Cardiac fibroblast (primary cell): ENCODE results near the gene CCR9.
"Not testable (repeated sequence)": the region's sequence is repeated elsewhere in the genome, so short reads cannot be mapped to it uniquely, and the experiment has no call there.

Source experiments
- DNase-seq, 2 donors: peaks; one replicate each; pipeline versions ENCODE4 v3.0.0 to v3.0.0-alpha.2; 2010; ENCODE audit warnings: low read depth in 2 of 2
- H3K4me3 ChIP-seq, 2 donors: replicated peaks in 1 of 2; 1 replicate in 1 of 2; 2 replicates in 1 of 2; pipeline ENCODE4 v1.5.1; 2011; ENCODE audit warnings: low read depth in 2 of 2, low read length in 2 of 2, mild to moderate bottlenecking in 2 of 2, moderate library complexity in 1 of 2
- TF ChIP-seq, protein P1 (sequence below): IDR thresholded peaks from one replicate; pipeline ENCODE4 v1.5.1; 2011; ENCODE audit warnings: low read depth, mild to moderate bottlenecking, low read length, inconsistent platforms

Gene CCR9

DNA sequence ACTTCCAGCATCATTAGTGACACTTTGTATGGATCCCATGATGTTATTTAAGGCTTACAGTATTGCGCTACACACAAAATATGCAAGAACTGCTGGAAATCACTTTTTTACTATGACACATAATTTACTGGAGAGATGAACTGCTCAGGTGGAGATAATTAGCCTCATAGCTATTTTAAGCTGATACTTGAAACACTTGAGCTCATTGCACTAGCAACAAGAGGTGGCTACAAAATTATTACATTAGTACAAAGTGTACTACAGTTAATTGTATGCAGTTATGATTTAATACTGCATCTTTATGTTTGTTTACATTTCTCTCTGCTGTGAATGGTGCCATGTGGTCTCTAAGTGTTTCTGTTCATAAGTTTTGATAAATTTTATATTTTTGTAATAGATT is 38.0 kb upstream of the CCR9 start:
- H3K4me3 ChIP-seq, result no peak overlapping the region
- TF ChIP-seq, protein P1, sequence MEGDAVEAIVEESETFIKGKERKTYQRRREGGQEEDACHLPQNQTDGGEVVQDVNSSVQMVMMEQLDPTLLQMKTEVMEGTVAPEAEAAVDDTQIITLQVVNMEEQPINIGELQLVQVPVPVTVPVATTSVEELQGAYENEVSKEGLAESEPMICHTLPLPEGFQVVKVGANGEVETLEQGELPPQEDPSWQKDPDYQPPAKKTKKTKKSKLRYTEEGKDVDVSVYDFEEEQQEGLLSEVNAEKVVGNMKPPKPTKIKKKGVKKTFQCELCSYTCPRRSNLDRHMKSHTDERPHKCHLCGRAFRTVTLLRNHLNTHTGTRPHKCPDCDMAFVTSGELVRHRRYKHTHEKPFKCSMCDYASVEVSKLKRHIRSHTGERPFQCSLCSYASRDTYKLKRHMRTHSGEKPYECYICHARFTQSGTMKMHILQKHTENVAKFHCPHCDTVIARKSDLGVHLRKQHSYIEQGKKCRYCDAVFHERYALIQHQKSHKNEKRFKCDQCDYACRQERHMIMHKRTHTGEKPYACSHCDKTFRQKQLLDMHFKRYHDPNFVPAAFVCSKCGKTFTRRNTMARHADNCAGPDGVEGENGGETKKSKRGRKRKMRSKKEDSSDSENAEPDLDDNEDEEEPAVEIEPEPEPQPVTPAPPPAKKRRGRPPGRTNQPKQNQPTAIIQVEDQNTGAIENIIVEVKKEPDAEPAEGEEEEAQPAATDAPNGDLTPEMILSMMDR, result no peak
- DNase-seq, result no peak

DNA sequence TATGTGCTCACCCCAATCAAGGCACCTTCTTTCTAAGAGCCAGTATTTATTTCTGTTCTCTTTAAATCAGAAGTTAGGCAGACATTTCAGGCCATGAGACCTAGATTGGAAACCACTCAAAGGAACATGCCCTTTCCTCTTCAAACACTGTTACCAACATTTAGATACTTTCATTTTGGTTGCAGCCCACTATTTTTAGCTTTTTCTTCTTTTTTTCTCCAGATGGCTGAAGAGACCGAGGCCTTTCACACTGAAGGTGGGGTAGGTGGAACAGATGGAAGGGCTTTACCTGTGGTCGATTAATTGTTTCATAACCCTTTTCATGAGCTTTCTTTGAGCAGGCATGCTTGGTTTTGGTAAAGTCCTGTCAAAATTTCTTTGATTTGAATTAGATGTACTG is 33.5 kb upstream of the CCR9 start:
- DNase-seq, result no peak
- TF ChIP-seq, protein P1, result no peak
- H3K4me3 ChIP-seq, result no peak overlapping the region

DNA sequence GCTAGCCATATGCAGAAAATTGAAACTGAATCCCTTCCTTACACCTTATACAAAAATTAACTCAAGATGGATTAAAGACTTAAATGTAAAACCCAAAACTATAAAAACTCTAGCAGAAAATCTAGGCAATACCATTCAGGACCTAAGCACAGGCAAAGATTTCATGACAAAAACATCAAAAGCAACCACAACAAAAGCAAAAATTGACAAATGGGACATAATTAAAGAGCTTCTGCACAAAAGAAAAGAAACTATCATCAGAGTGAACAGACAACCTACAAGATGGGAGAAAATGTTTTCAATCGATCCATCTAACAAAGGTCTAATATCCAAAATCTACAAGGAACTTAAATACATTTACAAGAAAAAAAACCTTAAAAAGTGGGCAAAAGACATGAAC is 30.0 kb upstream of the CCR9 start:
- not testable (repeated sequence) for DNase-seq, H3K4me3 ChIP-seq

DNA sequence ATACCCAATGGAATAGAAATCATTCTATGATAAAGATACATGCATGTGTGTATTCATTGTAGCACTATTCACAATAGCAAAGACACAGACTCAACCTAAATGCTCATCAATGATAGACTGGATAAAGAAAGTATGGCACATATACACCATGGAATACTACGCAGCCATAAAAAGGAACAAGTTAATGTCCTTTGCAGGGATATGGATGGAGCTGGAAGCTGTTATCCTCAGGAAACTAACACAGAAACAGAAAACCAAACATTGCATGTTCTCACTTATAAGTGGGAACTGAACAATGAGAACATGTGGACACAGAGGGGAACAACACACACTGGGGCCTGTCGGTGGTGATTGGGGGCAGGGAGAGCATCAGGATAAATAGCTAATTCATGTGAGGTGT is 29.3 kb upstream of the CCR9 start:
- DNase-seq, H3K4me3 ChIP-seq: not testable (repeated sequence)

DNA sequence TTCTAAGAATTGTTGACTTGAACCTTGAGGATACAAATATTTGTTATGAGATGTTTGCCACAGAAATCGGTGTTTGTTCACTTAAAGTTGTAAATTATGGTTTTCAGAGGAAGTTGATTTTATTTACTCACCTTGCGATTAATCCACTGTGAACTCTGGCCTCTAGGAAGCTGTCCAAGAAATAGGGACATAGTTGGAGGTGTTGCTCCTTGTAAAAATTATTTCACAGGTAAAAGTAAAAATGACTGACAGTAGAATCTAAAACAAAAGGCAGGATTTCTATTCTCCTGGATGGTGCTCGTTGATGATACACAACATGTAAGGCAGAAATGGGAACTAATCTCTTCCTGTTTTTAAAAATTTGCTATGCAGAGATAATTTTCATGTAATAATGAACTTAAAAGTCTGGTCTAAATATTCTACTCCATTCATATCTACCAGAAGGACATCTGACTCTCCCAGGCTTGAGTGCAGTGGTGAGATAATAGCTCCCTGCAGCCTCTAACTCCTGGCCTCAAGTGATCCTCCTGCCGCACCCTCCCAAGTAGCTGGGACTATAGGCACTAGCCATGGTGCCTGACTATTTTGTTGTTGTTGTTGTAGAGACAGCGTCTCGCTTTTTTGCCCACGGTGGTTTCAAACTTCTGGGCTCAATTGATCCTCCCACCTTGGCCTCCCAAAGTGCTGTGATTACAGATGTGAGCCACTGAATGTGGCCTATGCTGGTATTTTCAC is 27.4 kb upstream of the CCR9 start:
- DNase-seq, result no peak
- TF ChIP-seq, protein P1, result no peak
- no peak overlapping the region for H3K4me3 ChIP-seq

DNA sequence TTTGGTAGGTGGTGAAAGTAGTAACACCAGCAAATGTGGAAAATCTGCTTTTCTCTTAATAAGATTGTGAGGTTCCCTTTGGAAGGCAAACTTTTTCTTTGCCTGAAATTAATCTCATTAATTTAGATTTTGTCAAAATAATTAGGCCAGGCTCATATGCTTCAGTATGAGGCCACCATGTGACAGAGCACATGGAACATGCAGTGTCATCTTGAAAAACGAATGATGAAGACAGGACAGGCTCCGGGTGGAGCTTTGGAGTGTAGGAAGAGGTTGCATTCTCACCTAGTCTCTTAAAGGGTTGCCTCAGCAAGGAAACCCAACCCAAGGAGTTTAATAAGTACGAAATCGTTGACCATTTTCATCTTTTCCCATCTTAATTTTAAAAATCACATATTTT is 25.9 kb upstream of the CCR9 start:
- H3K4me3 ChIP-seq, result no peak overlapping the region
- TF ChIP-seq, protein P1, result no peak
- DNase-seq, result no peak

DNA sequence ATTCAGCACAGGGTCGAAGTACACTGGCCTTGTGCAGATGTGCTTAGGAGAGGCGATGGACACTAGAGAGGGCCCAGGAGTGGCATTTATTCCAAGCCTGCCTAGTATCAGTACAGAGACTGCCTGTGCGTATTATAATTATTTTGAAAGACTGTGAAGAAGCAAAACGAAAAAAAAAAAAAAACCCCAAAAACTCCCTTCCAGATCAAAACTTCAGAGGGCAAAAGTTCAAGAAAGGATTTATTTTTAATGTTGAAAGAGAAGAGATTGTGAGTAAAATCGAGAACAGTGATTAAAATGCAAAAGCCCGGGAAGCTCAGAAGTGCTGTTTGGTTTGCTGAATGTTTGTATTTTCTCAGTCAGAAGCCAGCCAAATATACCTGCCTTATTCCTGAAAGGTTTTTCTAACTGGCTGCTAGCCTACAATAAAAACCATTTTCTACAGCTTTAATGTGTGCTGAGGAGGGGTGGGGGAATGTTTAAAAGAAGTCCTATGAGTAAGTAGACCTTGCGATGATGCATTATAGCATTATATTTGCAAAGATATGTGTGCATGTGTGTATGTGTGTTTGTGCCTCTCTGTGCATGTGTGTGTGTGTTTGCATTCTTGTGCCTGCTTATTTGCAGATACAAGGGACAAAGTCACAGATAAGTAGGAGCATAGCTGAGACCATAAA is 25.2 kb upstream of the CCR9 start:
- TF ChIP-seq, protein P1, result no peak
- DNase-seq, result no peak
- H3K4me3 ChIP-seq, result no peak overlapping the region
